NCI-H526 (cell line): Measurements from ENCODE around the gene PIGC.
"Not testable (repeated sequence)": the region's sequence is repeated elsewhere in the genome, so short reads cannot be mapped to it uniquely, and the experiment has no call there.

ENCODE experiments used
- DNase-seq, 2 experiments: peaks; one replicate each; lab custom pipeline; 2025; lab: John Stamatoyannopoulos, UW

PIGC gene

DNA sequence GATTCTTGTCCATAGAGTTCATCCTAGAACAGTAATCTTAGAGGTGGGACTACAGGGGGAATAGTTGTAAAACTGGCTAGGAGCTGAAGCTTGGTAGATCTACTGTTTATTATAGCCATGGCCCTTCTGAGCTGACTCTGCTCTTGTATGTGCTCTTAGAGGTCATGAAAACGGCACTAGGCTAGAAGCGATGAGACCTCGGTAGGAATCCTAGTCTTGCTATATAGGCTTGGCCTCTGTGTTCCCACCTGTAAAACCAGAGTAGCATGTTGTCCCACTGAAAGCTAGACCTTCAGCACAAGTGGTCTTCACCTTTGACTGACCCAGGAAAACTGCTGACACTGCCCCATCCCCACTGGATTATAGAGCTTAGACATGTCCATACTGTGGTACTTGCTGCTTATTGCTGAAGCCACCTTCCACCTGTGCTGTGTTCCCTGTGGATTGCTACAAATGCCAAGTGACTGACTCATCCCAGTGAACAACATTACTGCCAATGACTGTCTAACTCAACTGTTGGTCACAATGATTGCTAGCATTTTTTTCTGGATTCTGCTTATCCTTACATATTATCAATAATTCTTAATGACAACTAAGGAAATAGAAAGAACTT, 23.0 kb upstream of the PIGC start:
- no peak for DNase-seq

DNA sequence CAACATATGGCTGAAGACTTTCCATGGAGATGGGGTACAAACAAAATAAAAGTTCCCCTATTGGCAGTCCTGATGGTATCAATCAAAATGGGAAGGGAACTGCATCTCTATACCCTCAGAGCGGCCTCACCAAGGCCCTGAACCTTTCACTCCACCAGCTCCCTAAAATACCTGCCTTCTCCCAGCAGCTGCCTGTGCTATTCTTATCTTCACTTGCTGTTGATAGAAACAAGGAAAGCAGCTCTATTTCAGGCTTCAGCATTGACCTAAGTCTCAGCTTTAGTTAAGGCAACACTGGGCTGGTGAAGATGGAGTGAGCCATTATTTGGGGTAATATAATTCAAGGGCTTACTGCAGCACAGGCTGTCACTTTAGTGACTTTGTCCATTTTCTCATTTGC, 21.7 kb upstream of the PIGC start:
- DNase-seq, result no peak

DNA sequence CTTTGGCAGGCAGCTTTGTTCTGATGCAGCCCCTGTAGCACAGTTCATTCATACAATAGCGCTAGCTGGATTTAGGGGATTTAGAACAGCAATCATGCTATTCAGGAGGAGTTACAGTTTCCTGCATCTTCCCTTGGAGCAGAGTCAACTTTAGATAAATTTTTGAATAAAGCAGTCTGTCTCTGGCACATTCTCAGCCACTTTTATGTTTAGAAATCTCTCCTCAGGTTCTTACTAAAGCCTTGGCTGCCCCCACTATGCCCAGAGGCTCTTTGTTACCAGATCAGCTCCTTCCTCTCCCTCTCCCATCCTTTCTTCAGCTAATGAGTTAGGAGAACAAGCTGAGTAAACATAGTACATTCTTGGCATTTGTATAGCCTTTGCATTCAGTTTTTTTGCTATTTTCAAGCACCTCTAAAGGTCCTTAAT, 17.0 kb upstream of the PIGC start:
- no peak for DNase-seq

DNA sequence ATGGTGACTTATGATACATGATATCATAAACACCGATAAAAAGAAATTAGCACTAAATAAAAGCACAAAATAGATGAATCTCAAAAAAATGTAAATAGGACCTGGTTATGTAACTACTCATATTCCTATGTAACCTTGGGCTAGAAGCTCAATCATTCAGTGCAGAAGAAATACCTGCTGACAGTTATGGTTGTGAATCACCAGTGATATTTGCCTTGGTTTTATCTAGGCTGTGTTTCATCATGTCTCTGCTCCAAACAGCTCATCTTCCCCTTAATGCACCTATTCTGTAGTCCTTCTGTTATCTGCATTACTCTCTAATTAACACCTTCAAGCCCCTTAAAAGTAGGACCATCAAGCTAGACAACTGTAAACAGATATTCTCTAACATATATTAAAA, 16.3 kb upstream of the PIGC start:
- no peak for DNase-seq

DNA sequence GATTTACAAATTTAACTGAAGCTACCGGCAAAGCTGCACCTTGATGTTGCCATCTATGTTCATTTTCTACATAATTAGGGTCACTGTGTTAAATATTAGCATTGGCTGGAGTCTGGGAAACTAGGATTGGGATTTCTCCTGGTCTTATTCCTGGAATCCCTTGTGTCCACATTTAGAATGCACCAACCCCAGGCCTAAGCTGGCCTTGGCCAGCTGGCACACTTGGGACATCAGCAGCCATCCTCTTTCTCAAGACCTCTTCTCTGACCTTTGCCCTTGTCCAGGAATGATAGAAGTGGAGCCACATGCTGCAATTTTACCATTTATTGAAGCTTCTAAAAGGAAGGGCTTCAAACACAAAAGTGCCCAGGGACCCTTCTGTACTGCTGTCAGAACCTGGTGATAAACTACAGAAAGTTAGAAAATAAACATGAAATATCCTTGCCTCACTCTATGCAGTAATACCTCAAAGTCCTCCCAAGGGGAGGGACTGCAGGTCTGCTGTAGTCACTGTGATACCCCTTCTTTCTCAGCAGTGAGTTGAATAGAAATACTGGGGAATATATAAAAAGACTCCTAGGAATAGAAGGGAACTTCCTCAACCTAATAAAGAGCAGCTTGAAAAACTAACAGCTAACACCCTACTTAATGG, 13.7 kb upstream of the PIGC start:
- no peak for DNase-seq

DNA sequence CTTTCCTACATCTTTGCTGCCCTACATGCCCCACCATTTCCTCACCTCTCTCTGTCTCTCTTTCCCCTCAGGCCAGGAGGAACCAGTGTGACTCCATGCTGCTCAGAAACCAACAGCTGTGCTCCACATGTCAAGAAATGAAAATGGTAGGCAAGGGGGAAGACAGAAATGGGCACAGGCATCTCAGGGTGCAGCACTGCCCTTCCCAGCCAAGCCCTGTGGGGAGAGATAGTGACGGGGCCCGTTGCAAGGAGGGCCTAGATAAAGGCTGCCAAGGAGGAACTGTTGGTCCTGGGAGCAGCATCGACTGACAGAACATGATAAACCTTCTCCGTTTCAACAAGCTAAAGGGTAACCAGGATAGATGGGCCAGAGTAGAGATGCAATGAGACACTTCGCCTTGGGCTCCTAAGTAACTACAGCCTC, 12.5 kb upstream of the PIGC start:
- no peak for DNase-seq

DNA sequence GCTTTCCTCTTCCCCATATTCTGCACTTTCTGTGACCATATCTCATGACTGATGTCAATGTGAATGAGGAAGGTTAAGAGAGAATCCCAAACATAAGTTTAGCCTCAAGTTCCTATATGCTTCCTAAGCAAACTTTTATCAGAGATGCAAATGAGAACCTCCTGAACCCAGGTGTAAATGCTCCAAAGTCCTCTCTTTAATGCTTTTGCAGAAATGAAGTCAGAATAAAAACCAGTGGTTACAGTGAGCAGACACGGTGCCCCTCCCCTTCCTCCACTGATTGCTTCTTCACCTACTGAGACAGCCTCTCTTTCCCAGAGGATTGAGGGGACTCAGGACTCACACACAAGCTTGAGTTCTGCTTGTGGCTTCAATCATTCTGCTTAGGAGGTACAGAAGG, 11.6 kb upstream of the PIGC start:
- no peak for DNase-seq

DNA sequence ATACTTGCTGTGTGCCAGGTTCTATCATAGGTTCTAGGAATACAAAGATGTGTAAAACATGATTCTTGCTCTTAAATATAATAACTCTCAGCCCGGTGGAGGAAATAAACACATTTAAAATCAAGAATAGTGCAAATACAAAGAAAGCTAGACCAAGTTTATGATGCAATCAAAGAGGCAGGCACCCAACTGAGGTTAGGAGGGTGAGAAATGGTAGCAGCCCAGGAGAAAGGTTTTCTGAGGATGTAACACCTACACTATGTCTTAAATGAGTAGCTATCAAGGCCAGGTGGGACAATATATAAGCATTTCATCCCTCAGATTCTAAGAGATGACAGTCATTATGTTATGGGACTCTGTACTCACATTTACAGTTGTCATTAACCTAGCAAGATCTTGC, 9.7 kb upstream of the PIGC start:
- no peak for DNase-seq

DNA sequence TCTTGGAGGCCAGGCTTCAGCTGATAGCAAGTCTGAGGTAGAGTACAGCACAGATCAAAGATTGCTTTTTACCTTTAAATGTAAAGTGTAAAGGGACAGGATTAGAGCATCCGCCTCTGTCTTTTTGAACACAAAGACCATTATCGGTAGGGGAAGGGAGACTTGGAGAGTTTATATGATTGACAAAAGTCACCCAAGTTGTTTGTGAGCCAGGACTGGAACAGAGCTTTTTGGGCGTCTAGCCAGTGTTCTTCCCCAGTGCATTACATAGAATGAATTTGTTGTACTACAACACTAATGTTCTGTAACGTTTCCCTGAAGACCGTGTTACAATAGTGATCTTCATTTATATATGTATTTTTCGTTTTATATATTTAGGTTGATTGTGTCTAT, 9.3 kb upstream of the PIGC start:
- DNase-seq, result no peak

DNA sequence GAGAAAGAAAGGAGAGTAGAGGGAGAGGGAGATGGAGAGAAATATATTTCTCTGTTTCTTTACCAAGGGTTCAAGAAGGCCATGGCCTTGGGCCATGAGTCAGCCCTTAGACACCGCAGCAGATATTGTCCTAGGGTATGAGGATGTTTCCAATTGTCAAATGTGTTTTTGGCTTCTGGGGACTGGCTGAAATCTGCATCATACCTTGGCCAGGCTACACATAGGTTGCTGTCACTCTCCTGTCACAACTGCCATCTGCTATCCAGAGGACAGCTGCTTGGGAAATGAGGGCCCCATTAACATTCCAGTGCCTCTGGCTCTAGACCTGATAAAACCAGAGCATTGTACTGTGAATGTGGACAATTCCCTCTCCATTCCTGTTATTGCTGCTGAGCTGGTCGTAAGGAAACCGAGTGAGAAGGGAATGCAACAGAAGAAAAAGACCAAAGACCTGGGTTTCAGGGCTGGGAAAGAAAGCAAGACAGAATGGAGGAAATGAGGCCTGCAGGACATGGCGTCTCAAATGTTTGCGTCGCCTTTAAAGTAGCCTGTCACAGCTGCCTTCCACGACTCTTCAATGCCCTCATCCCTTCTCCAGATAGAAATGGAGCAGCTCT, 8.8 kb upstream of the PIGC start:
- DNase-seq, result no peak

DNA sequence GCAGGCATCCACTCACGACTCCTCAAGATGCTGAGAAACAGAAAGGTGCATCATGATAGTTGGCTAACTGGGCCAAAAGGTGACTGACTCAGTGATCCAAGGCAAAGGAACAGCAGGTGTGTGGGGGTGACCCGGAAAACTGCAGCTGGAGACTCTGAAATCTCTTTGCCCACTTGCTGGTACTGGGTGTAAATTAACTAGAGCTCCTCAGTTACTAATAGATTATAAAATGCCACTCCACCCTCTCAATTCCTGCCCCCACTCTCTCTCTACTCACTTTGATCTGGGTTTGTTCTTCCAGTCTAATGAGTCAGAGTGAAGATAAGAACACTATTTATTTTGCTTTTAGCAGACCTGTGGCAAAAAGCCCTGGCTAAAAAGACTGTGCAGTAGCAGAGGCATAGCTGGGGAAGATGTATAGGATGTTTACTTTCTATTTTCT, 7.2 kb upstream of the PIGC start:
- DNase-seq, result peak in 1 of 2 experiments; percentile 44

DNA sequence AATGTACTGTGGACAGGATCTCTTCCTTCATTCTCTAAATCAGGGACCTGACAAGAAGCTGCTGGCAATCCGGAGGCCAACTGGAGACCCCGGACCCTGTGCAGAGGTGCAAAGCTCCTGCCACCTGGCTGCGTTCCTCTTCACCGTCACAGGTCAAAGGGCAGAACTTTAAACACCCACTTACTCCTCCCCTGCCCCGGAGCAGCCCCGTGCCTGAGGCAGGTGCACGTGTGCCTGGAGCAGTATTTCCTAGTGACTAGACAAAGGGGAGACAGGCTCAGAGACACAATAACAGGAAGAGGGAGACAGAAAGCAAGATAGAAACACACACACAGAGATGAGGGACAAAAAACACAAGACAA, 6.6 kb upstream of the PIGC start:
- DNase-seq, result peak; percentile 65 to 74

DNA sequence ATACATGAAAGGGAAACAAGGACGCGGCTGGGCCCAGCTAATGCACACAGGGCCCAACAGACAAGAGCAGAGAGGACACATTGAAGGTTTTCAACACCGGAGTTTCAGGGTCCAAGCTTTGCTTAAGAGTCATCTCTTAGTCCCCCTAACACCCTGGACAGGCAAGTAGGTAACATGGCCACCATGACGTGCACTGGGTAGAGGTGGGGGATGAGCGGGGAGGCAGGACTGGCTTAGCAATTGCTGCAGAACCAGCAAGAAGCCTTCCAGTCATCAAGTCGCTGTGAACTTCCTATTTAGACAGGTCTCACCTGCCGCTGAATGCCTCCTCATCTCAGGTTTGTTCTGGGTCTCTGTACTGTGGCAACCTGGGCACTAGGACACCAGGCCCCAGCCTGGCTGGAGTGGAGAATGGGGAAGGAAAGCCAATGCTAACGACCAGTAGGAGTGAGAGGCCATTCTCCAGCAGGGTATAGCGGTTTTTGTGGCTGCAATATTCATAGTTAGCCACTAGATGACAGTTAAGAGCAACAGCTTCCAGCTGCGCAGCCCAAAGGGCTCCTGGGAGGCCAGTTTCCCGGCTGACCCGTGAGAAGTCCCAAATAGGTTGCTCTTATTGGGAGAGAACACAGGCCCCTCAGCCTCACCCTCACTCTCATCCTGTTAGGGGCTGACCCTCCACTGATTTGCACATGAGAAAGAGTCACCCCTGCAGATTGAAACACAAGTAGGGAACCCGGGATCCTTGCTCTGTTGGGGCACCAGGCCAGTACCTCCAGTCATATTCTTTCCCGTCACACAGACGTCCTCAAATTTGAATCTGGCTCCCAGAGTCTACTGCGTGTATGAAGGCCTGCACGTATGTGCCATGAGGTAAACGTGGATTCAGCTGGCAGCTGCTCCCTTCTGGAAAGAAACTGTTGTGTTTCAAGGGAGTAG, 6.0 kb upstream of the PIGC start:
- DNase-seq, result peak; percentile 73 to 93

DNA sequence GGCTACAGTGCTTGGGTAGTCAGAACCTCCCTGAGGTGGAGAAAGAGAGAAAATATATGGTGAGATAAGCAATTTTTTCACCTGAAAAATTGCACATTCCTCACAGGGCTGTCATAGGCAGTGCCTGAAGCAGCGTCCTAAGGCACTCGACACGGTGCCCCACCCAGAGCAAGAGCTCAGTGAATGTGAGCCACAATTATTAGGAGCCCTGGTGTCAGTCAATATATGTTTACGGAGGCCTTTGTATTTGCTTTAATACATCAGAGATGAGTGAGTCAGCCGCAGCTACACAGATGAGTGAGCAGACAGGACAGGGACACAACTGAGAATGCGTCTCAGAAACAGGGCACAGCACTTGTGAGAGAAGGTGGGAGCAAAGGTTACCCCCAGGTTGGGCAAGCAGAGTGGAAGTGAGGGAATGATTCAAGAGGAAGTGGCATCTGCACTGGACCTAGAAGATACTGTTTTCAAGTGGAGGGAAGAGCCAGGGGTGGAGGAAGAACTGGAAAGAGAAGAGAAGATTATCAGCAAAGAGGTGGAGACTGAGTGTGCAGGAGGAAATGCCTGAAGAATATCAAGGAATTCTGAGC, 5.2 kb upstream of the PIGC start:
- DNase-seq, result no peak

DNA sequence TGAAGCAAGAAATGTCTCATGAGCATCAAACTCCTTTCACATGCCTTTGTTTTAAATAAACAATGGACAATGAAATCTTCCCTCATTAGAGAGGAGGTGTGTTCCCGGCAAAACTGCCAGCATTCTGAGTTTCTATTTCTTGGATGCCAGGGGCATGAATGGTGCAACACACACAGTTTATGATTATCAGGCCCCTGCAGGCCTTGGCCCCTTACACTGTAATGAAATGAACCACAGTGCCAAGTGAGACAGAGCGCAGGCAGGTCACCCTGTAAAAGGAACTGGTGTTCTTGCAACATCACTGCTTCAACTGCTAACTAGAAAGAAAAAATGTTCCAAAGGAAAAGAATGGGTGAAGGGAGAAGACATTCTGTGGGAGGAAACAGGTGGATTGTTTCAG, 3.8 kb upstream of the PIGC start:
- DNase-seq, result no peak

DNA sequence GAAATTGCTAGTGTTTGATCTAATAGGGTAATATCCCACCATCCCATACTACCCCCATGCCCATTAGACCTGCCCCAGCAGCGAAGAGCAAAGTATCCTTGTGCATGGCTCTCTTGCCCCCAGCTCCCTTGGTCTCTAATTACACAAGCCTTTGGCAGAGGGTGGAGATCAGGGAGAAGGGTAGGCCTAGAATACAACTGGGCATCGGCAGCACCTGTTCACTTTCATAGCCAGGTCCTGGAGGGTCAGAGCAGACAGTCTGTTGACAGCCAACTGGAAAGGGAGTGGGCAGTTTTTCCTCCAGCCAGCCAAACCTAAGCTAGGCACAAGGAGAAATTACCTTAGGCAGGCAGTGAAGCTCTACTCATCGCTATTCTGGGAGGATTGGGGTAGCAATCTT, 2.7 kb upstream of the PIGC start:
- no peak for DNase-seq

DNA sequence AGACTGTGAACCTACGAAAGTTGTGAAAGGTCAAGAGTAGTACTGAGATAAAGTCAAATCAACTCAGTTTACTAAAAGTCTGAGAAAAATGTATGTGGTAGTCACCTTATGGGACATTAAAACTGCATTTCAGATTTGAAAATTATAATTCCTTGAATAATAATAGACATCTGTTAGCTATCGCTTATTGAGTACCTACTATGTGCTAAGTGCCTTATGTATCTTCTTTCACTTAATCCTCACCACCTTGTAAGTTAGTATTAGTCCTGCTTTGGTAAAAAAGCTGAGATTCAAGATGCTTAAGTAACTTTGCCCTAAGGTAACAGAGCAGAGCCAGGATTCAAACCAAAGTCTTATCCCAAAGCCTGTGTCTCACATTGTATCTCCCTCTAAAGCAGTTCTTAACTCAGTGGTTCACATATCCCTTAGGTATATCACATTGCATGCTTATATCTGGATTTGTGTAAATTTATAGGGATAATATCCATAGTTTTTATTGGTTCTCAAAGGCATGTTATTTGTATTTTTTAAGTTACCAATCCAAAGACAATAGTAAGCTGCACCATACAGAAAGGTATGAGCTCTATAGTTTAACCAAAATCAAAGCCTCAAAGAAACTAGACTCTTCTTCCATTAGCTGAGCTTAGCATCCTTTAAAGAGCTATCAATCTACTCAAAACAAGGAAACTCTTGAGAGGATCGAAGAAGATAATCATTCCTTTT, 865 bp downstream of the PIGC start:
- no peak for DNase-seq

DNA sequence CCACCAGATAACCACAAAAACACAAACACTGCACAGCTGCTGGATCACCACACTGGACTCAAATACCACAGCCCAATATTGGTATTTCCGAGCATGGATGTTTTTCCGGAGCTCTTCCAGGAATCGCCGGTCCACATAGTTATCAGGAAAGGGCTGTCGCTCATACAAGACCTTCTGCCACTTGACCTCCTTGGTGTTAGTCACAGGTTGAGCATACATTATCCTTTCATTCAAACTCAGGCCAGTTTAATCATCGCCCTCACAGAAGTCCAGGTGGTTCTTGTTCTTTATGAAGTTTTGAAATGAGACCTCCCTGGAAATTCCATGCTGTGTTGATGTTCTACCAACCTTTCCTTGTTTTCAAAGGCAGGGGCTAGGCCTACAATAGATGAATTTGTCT, 1.5 kb downstream of the PIGC start:
- DNase-seq, result no peak

DNA sequence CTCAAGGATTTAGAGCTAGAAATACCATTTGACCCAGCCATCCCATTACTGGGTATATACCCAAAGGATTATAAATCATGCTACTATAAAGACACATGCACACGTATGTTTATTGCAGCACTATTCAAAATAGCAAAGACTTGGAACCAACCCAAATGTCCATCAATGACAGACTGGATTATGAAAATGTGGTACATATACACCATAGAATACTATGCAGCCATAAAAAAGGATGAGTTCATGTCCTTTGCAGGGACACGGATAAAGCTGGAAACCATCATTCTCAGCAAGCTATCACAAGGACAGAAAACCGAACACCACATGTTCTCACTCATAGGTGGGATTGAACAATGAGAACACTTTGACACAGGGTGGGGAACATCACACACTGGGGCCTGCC, 6.7 kb downstream of the PIGC start:
- DNase-seq, result not testable (repeated sequence)

DNA sequence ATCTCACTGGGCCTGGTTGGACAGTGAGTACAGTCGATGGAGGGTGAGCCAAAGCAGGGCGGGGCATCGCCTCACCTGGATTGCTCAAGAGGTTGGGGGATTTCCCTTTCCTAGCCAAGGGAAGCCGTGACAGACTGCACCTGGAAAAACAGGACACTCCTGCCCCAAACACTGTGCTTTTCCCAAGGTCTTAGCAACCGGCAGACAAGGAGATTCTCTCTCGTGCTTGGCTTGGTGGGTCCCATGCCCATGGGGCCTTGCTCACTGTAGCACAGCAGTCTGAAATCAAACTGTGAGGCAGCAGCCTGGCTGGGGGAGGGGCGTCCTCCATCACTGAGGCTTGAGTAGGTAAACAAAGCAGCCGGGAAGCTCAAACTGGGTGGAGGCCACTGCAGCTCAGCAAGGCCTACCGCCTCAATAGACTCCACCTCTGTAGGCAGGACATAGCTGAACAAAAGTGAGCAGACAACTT, 12.1 kb downstream of the PIGC start:
- peak in 1 of 2 experiments; percentile 30 for DNase-seq

DNA sequence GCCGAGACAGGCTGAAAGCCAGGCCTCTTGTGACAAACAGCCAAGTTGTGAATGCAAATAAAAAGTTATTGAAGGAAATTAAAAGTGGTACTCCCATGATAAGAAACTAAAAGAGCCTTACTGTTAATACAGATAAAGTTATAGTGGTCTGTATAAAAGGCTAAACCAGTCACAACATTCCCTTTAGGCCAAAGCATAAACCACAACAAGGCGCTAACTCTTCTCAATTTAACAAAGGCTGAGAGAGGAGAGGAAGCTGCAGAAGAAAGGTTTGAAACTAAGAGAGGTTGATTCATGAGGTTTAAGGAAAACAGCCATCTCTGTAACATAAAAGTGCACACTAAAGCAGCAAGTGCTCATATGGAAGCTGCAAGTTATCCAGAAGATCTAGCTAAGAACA, 12.7 kb downstream of the PIGC start:
- no peak for DNase-seq

DNA sequence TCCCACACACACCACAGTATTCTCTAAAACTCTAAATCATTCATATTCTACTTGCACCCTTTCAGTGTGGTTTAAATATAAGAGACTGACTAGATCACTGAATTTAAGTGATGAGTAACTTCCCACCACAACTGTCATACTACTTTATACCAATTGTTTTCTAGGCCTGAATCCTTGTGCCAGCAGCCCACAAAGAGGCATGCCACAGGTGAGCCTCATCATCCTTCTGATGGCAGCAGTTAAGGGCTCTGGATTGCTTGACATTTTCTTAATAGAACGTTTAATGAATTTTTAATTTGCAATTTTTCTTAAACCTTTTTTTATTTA, 13.8 kb downstream of the PIGC start:
- DNase-seq, result no peak
